OCI-LY7 (cell line): ENCODE measurements around the gene CACNB3. TPM values are rescaled to one million over a fixed set of nuclear protein-coding genes. Genes with fewer than 3 reads are reported as not detected.

Experiments
- BruUV-seq: library from RNA; stranded (reverse); fragments of 400-500 nt; replicated peaks from 2 replicates; lab custom pipeline; 2021; lab: Mats Ljungman, UMichigan
- CTCF ChIA-PET: fragments of 300-600 bp; sonication (Branson Sonifier 250); formaldehyde crosslinking; loops from one replicate; lab custom pipeline; 2022; ENCODE audit warnings: antibody characterized with exemption; ENCODE audit not compliant: unreplicated experiment; lab: Charles Lee
- POLR2A ChIA-PET: fragments of 300-600 bp; sonication (Branson Sonifier 250); formaldehyde crosslinking; loops from one replicate; lab custom pipeline; 2022; ENCODE audit warnings: antibody characterized with exemption; lab: Charles Lee
- DNase-seq: peaks from one replicate; pipeline ENCODE4 v3.0.0-alpha.2; 2015; ENCODE audit warnings: low spot score
- H2AFZ ChIP-seq: fragments of 200-600 bp; sonication (generic), shearing (Covaris generic); 2 replicates; pipeline ENCODE4 v1.6.1; 2014; ENCODE audit warnings: mild to moderate bottlenecking, antibody characterized with exemption, low read length, moderate library complexity
- H3K27ac ChIP-seq: fragments of 200-600 bp; sonication (generic); 2 replicates; pipeline ENCODE4 v1.5.1; 2014; ENCODE audit warnings: mixed run types, low read depth, mild to moderate bottlenecking, moderate library complexity, low read length, inconsistent platforms; ENCODE audit not compliant: poor library complexity, severe bottlenecking
- H3K36me3 ChIP-seq: fragments of 200-600 bp; sonication (generic); 2 replicates; pipeline ENCODE4 v1.6.1; 2014; ENCODE audit warnings: mild to moderate bottlenecking, antibody characterized with exemption, low read length, moderate library complexity, mixed read lengths; ENCODE audit not compliant: insufficient read depth
- H3K4me1 ChIP-seq: fragments of 200-600 bp; sonication (generic); 2 replicates; pipeline ENCODE4 v1.5.1; 2014; ENCODE audit warnings: mild to moderate bottlenecking, low read length; ENCODE audit not compliant: insufficient read depth, poor library complexity, severe bottlenecking
- H3K4me2 ChIP-seq: fragments of 200-600 bp; sonication (generic); 2 replicates; pipeline ENCODE4 v1.6.1; 2014; ENCODE audit warnings: mild to moderate bottlenecking, low read length
- H3K4me3 ChIP-seq: fragments of 200-600 bp; sonication (generic); 2 replicates; pipeline ENCODE4 v1.5.1; 2014; ENCODE audit warnings: mild to moderate bottlenecking, low read depth, low read length; ENCODE audit not compliant: poor library complexity, severe bottlenecking
- H3K79me2 ChIP-seq: fragments of 200-600 bp; sonication (generic); 2 replicates; pipeline ENCODE4 v1.6.1; 2016; ENCODE audit warnings: low read depth, mild to moderate bottlenecking, low read length, moderate library complexity, mixed read lengths; ENCODE audit not compliant: insufficient read depth
- H3K9me2 ChIP-seq: fragments of 200-600 bp; sonication (generic); 2 replicates; pipeline ENCODE4 v1.6.1; 2016; ENCODE audit warnings: mild to moderate bottlenecking, low read length, mixed read lengths; ENCODE audit not compliant: insufficient read depth
- H3K9me3 ChIP-seq: fragments of 200-600 bp; sonication (generic); 2 replicates; pipeline ENCODE4 v1.6.1; 2014; ENCODE audit warnings: mild to moderate bottlenecking, mixed run types, low read length, mixed read lengths
- H4K20me1 ChIP-seq: fragments of 200-600 bp; sonication (generic); 2 replicates; pipeline ENCODE4 v1.6.1; 2014; ENCODE audit warnings: mild to moderate bottlenecking, antibody characterized with exemption, low read length, moderate library complexity, mixed read lengths; ENCODE audit not compliant: insufficient read depth
- CTCF ChIP-seq: fragments of 200-600 bp; sonication (generic); conservative IDR thresholded peaks from 2 replicates; pipeline ENCODE4 v1.5.1; 2014; ENCODE audit warnings: mild to moderate bottlenecking, antibody characterized with exemption, low read length, moderate library complexity, mixed read lengths
- EZH2phosphoT487 ChIP-seq: fragments of 200-600 bp; sonication (generic); IDR thresholded peaks from 2 replicates; pipeline ENCODE4 v1.6.1; 2018; ENCODE audit warnings: low read depth, borderline replicate concordance, mild to moderate bottlenecking, mixed run types, antibody characterized with exemption, low read length, moderate library complexity, mixed read lengths
- intact Hi-C: fragments of 100-400 bp; cut with micrococcal nuclease; formaldehyde crosslinking; loops from one replicate; pipeline ENCODE4 v1.10.0; 2022; ENCODE audit not compliant: unreplicated experiment
- total RNA-seq, 2 experiments: library from RNA; depleted of rRNA in 1 of 2; stranded (reverse); fragments of >200 nt in 1 of 2; shearing (Covaris generic) in 1 of 2; gene quantifications; 2 replicates each; pipeline ENCODE4 v1.2.3, GENCODE V29; 2014 to 2022

Gene CACNB3
- total RNA-seq, 2 experiments from 2014 or later, result 5.6 to 20.6 TPM

DNA sequence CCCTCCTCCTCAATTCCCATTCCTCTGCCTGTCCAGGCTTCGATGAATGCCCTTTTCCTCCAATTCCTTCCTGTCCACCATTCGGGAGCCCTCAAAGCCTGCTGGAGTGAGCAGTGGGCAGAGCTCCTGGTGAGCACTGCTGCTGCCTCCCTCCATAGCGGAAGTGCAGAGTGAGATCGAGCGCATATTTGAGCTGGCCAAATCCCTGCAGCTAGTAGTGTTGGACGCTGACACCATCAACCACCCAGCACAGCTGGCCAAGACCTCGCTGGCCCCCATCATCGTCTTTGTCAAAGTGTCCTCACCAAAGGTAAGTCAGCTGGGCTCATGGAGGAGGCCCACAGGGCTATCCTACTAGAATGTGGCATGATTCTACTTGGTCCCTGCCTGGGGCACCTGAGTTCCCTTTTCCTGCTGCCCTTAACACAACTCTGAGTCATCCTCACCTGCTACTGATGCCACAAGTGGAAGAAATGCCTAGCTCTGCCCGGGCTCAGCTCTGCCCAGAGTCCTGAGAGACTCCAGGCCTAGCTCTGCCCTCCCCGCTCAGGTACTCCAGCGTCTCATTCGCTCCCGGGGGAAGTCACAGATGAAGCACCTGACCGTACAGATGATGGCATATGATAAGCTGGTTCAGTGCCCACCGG is 8.0 kb downstream of the CACNB3 start:
- no peaks in the 10 kb centered on the region for H3K9me2 ChIP-seq
- H3K79me2 ChIP-seq, result no peaks in the 10 kb centered on the region
- no peak for DNase-seq
- no peak overlapping the region for H2AFZ ChIP-seq
- H3K4me1 ChIP-seq, result no peaks in the 10 kb centered on the region
- H3K9me3 ChIP-seq, result no peaks in the 10 kb centered on the region
- no peak overlapping the region for H3K4me2 ChIP-seq
- CTCF ChIA-PET, result interaction anchor here (0.6 kb wide), 1 partner anchor 1689 kb away, joined by 3 read pairs; no protein-coding TSS in a partner anchor
- no TSS peak for BruUV-seq
- H4K20me1 ChIP-seq, result no peaks in the 10 kb centered on the region
- no peak overlapping the region for H3K27ac ChIP-seq
- no peak for TF ChIP-seq CTCF
- TF ChIP-seq EZH2phosphoT487, result no peak
- no peak overlapping the region for H3K4me3 ChIP-seq
- intact Hi-C loops, result no loop called here
- peaks cover 39% of the 10 kb centered on the region for H3K36me3 ChIP-seq
- POLR2A ChIA-PET, result interaction anchor here (0.5 to 1.3 kb wide), 2 partner anchors 26 to 639 kb away, joined by 3 read pairs; partner anchors contain the start of gene DDX23

GRCh38 chr12:48827026-48827425 is 8.7 kb downstream of the CACNB3 start:
- CTCF ChIA-PET, result no interaction called here
- DNase-seq, result no peak
- Histone ChIP-seq H3K4me1 (no peaks in the 10 kb centered on the region), H3K27ac (no peak overlapping the region), H3K4me2 (no peak overlapping the region), H3K9me2 (no peaks in the 10 kb centered on the region), H3K4me3 (no peak overlapping the region), H3K79me2 (no peaks in the 10 kb centered on the region), H4K20me1 (no peaks in the 10 kb centered on the region), H3K9me3 (no peaks in the 10 kb centered on the region), H3K36me3 (peaks cover 46% of the 10 kb centered on the region), H2AFZ (no peak overlapping the region)
- POLR2A ChIA-PET, result interaction anchor here (0.5 to 1.3 kb wide), 2 partner anchors 25 to 638 kb away, joined by 3 read pairs; partner anchors contain the start of gene DDX23
- intact Hi-C loops, result no loop called here
- BruUV-seq, result no TSS peak
- TF ChIP-seq EZH2phosphoT487, result no peak

DNA sequence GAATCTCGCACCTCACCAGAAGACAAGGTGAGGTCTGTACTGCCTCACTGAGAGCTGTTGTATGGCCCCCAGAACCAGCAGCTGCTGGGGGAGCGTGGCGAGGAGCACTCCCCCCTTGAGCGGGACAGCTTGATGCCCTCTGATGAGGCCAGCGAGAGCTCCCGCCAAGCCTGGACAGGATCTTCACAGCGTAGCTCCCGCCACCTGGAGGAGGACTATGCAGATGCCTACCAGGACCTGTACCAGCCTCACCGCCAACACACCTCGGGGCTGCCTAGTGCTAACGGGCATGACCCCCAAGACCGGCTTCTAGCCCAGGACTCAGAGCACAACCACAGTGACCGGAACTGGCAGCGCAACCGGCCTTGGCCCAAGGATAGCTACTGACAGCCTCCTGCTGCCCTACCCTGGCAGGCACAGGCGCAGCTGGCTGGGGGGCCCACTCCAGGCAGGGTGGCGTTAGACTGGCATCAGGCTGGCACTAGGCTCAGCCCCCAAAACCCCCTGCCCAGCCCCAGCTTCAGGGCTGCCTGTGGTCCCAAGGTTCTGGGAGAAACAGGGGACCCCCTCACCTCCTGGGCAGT is 9.3 kb downstream of the CACNB3 start:
- intact Hi-C loops, result no loop called here
- Histone ChIP-seq H3K27ac (no peak overlapping the region), H3K36me3 (peaks cover 52% of the 10 kb centered on the region), H2AFZ (no peak overlapping the region), H3K9me3 (no peaks in the 10 kb centered on the region), H4K20me1 (no peaks in the 10 kb centered on the region), H3K4me2 (no peak overlapping the region), H3K9me2 (no peaks in the 10 kb centered on the region), H3K4me1 (no peaks in the 10 kb centered on the region), H3K4me3 (no peak overlapping the region), H3K79me2 (no peaks in the 10 kb centered on the region)
- CTCF ChIA-PET, result interaction anchor here (1.2 kb wide), 1 partner anchor 13 kb away, joined by 5 read pairs; no protein-coding TSS in a partner anchor
- DNase-seq, result no peak
- TF ChIP-seq EZH2phosphoT487, result no peak
- TF ChIP-seq CTCF, result no peak
- POLR2A ChIA-PET, result interaction anchor here (1.3 kb wide), 1 partner anchor 24 kb away, joined by 3 read pairs; the partner anchor contains the start of gene DDX23
- BruUV-seq, result no TSS peak
